ENCODE data around the gene BPGM.

GRCh38 chr7:134710854-134711624 lies 64.4 kb downstream of the BPGM start:
- no peak for TF ChIP-seq RAD21 (CRISPR knock-in tag; conservative IDR thresholded peaks at IDR 0.05 in 1 of 2, IDR thresholded peaks at IDR 0.05 in 1 of 2)
- TF ChIP-seq SP2 (IDR thresholded peaks at IDR 0.05; ENCODE audit: extremely low read depth, low read depth, low read length, poor library complexity, severe bottlenecking) = no peak
- TF ChIP-seq, protein P1, sequence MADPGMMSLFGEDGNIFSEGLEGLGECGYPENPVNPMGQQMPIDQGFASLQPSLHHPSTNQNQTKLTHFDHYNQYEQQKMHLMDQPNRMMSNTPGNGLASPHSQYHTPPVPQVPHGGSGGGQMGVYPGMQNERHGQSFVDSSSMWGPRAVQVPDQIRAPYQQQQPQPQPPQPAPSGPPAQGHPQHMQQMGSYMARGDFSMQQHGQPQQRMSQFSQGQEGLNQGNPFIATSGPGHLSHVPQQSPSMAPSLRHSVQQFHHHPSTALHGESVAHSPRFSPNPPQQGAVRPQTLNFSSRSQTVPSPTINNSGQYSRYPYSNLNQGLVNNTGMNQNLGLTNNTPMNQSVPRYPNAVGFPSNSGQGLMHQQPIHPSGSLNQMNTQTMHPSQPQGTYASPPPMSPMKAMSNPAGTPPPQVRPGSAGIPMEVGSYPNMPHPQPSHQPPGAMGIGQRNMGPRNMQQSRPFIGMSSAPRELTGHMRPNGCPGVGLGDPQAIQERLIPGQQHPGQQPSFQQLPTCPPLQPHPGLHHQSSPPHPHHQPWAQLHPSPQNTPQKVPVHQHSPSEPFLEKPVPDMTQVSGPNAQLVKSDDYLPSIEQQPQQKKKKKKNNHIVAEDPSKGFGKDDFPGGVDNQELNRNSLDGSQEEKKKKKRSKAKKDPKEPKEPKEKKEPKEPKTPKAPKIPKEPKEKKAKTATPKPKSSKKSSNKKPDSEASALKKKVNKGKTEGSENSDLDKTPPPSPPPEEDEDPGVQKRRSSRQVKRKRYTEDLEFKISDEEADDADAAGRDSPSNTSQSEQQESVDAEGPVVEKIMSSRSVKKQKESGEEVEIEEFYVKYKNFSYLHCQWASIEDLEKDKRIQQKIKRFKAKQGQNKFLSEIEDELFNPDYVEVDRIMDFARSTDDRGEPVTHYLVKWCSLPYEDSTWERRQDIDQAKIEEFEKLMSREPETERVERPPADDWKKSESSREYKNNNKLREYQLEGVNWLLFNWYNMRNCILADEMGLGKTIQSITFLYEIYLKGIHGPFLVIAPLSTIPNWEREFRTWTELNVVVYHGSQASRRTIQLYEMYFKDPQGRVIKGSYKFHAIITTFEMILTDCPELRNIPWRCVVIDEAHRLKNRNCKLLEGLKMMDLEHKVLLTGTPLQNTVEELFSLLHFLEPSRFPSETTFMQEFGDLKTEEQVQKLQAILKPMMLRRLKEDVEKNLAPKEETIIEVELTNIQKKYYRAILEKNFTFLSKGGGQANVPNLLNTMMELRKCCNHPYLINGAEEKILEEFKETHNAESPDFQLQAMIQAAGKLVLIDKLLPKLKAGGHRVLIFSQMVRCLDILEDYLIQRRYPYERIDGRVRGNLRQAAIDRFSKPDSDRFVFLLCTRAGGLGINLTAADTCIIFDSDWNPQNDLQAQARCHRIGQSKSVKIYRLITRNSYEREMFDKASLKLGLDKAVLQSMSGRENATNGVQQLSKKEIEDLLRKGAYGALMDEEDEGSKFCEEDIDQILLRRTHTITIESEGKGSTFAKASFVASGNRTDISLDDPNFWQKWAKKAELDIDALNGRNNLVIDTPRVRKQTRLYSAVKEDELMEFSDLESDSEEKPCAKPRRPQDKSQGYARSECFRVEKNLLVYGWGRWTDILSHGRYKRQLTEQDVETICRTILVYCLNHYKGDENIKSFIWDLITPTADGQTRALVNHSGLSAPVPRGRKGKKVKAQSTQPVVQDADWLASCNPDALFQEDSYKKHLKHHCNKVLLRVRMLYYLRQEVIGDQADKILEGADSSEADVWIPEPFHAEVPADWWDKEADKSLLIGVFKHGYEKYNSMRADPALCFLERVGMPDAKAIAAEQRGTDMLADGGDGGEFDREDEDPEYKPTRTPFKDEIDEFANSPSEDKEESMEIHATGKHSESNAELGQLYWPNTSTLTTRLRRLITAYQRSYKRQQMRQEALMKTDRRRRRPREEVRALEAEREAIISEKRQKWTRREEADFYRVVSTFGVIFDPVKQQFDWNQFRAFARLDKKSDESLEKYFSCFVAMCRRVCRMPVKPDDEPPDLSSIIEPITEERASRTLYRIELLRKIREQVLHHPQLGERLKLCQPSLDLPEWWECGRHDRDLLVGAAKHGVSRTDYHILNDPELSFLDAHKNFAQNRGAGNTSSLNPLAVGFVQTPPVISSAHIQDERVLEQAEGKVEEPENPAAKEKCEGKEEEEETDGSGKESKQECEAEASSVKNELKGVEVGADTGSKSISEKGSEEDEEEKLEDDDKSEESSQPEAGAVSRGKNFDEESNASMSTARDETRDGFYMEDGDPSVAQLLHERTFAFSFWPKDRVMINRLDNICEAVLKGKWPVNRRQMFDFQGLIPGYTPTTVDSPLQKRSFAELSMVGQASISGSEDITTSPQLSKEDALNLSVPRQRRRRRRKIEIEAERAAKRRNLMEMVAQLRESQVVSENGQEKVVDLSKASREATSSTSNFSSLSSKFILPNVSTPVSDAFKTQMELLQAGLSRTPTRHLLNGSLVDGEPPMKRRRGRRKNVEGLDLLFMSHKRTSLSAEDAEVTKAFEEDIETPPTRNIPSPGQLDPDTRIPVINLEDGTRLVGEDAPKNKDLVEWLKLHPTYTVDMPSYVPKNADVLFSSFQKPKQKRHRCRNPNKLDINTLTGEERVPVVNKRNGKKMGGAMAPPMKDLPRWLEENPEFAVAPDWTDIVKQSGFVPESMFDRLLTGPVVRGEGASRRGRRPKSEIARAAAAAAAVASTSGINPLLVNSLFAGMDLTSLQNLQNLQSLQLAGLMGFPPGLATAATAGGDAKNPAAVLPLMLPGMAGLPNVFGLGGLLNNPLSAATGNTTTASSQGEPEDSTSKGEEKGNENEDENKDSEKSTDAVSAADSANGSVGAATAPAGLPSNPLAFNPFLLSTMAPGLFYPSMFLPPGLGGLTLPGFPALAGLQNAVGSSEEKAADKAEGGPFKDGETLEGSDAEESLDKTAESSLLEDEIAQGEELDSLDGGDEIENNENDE (IDR thresholded peaks at IDR 0.05; ENCODE audit: low read depth, low read length) = no peak

All from K562 (cell line).